Mesodermal cell (in vitro differentiated cells): ENCODE results near the gene ELOVL7.
"Not testable (repeated sequence)": the region's sequence is repeated elsewhere in the genome, so short reads cannot be mapped to it uniquely, and the experiment has no call there.

Source experiments
- H3K27ac ChIP-seq: 2 replicates; pipeline ENCODE4 v1.7.0; 2013; ENCODE audit warnings: mild to moderate bottlenecking, low read depth, low read length, moderate library complexity; ENCODE audit not compliant: severe bottlenecking
- H3K36me3 ChIP-seq: 2 replicates; pipeline ENCODE4 v1.7.1; 2013; ENCODE audit warnings: mild to moderate bottlenecking, low read length, moderate library complexity; ENCODE audit not compliant: control insufficient read depth, insufficient read depth
- H3K4me1 ChIP-seq: one replicate; pipeline ENCODE4 v1.7.1; 2013; ENCODE audit warnings: mild to moderate bottlenecking, low read length; ENCODE audit not compliant: insufficient read depth, control insufficient read depth, poor library complexity, severe bottlenecking
- H3K4me3 ChIP-seq: 2 replicates; pipeline ENCODE4 v1.7.0; 2013; ENCODE audit warnings: low read length, control low read depth, mild to moderate bottlenecking; ENCODE audit not compliant: insufficient read depth, poor library complexity, severe bottlenecking; ENCODE audit errors: extremely low read depth
- H3K9me3 ChIP-seq: 2 replicates; pipeline ENCODE4 v1.7.1; 2013; ENCODE audit warnings: mild to moderate bottlenecking, low read length, moderate library complexity; ENCODE audit not compliant: control insufficient read depth
- WGBS, 2 experiments: methylation state at CpG; one replicate each; pipeline ENCODE4 v1.1.5; 2013; ENCODE audit warnings: missing lambda C conversion rate in 2 of 2; ENCODE audit not compliant: insufficient coverage in 2 of 2; 5-methylcytosine and 5-hydroxymethylcytosine counted together

Gene ELOVL7

DNA sequence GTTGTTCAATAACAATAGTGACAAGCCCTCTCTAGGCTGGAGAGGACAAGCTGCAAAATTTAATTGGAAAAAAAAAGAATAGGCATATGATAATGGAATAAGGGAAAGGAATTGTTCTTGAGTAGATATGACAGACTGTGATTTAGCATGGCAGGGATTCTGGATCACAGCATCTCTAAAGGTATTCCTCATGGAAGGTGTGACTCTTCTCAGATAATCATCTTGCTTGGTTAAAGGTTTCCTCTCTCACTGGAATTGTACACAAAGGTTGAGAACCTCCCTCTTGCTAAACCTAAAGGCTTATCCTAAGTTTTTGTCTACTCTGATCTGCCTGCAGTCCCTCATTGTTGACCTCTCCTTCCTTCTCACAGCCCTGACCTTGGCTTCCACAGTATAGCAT is 31.6 kb downstream of the ELOVL7 start:
- H3K36me3 ChIP-seq, result no peaks in the 10 kb centered on the region
- H3K4me1 ChIP-seq, result peaks cover 6% of the 10 kb centered on the region
- H3K27ac ChIP-seq, result no peak overlapping the region
- no peak overlapping the region for H3K4me3 ChIP-seq
- H3K9me3 ChIP-seq, result no peaks in the 10 kb centered on the region

DNA sequence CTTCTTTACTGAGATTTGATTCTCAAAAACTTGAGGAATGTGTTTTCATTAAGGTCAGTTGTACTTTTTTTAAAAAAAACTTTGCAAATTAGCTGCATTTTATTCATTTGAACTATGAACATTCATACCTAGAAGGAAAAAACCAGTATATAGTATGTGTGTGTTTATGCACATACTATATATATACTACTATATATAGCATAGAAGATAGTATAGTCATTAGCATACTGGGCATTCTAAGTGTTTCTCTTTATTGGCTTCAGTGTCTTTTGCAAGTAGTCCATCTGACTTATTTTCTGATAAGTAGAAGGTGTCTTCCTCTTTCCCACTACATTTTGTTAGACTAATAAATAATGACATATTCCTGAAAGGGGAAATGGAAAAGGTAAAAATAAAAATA is 33.0 kb downstream of the ELOVL7 start:
- Histone ChIP-seq H3K36me3 (no peaks in the 10 kb centered on the region), H3K4me3 (no peak overlapping the region), H3K4me1 (peaks cover 6% of the 10 kb centered on the region), H3K27ac (no peak overlapping the region), H3K9me3 (no peaks in the 10 kb centered on the region)

DNA sequence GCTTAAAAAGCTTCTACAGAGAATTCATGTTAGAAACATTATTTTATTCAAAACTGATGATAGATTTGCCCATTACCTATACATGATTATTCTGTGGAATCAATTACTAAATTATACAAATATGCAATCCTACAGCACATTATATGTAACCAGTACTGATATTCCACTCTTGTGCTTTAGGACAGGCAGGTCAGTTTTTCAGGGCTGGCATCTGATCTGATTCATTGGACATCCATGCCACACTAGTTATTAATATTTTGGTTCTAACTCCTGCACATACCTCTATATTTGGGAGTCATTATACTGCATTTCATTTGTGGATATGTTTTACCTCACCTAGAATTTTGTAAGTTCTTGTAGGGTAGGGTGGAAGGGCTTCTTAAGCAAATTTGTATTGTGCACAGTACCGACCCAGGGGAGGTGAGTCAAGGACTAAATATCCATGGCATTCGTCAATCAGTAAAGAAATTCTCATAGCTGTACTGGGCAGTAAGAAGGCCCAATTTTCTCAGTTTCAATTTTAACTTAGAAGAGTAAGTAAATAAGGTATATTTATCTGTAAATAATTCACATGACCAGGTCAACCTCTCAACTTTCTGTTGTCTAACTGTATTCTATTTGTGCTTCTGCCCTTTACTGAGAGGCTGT is 33.5 kb downstream of the ELOVL7 start:
- peaks cover 6% of the 10 kb centered on the region for H3K4me1 ChIP-seq
- no peaks in the 10 kb centered on the region for H3K9me3 ChIP-seq
- 68% methylated on average over 2 of the region's 2 CpGs; no CpG with 5 or more reads in 1 of the 2 experiments for WGBS, 2 experiments
- H3K27ac ChIP-seq, result no peak overlapping the region
- no peak overlapping the region for H3K4me3 ChIP-seq
- no peaks in the 10 kb centered on the region for H3K36me3 ChIP-seq

DNA sequence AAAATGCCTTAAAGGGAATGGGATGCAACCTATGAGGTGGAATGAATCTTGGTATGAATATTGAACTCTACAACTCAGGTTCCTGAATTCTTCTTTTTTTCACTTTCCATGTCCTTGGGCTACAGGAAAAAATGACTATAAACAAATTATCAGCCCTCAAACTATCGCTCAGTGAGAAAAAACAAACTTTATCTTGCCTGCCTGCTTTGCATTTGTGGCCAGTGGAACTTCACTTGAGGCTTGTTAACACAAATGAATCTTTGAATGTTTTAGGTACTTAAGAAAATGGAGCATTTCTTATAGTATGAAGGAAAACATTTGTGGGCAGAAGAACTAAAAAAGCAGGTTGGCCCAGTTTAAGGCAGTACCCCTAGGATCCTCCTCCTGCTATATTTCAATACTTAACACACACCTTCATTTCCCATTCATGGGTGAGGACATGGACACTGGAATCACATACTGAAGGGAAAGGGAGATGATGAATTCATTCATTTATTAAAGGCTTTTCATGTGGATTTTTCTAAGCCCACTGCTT is 34.1 kb downstream of the ELOVL7 start:
- 60 to 100% methylated on average over 1 of the region's 1 CpG for WGBS, 2 experiments
- H3K9me3 ChIP-seq, result no peaks in the 10 kb centered on the region
- H3K4me3 ChIP-seq, result no peak overlapping the region
- H3K36me3 ChIP-seq, result no peaks in the 10 kb centered on the region
- H3K27ac ChIP-seq, result no peak overlapping the region
- peaks cover 6% of the 10 kb centered on the region for H3K4me1 ChIP-seq

DNA sequence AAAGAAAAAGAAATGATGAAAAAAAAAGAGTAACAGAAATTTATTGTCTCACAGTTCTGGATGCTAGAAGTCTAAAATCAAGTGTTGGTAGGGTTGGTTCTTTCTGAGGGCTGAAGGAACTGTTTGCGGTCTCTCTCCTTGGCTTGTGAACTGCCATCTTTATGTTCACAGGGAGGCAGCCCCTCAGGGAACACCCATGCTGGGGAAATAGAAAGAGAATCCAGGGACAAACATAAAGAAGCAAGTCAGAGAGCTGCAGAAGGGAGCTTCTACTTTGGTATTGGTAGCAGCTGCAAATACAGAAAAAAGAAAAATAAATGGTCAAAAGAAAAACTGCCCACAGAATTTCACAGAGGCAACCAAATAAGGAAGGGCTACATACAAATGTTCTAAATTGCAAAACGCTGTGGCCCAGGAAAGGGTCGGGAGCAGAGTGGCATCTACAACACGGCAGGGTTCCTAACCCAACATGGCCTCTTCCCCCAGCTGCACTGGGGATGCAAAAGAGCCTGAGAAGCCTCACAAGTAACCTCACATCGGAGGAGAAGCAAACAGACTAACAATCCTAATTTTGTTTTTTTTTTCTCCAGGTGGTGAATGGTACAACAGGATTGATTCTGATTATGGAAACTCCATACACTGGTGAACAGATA is 37.4 kb downstream of the ELOVL7 start:
- no peaks in the 10 kb centered on the region for H3K36me3 ChIP-seq
- no peaks in the 10 kb centered on the region for H3K9me3 ChIP-seq
- H3K4me3 ChIP-seq, result no peak overlapping the region
- H3K4me1 ChIP-seq, result peaks cover 6% of the 10 kb centered on the region
- WGBS, 2 experiments, result 43% methylated on average over 4 of the region's 5 CpGs; no CpG with 5 or more reads in 1 of the 2 experiments
- H3K27ac ChIP-seq, result no peak overlapping the region

DNA sequence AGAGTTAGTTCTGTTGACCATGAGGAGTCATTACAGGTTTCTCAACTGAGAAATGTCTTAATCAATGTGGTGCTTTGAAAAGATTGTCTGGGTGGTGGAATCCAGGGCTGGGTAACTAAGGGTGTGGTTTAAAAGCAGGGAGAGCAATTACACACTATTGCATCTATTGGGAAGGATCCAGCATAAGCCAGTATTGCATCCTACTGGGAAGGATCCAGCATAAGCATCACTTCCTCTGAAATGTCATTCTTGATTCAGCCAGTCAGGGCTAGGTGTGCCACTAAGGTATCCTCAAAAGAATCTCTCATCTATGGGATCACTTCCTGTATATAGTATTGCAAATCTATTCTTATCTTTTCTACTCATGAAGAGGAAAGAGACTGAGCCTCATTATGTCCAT is 38.6 kb downstream of the ELOVL7 start:
- Histone ChIP-seq H3K9me3 (no peaks in the 10 kb centered on the region), H3K4me1 (peaks cover 4% of the 10 kb centered on the region), H3K4me3 (no peak overlapping the region), H3K27ac (no peak overlapping the region), H3K36me3 (no peaks in the 10 kb centered on the region)

DNA sequence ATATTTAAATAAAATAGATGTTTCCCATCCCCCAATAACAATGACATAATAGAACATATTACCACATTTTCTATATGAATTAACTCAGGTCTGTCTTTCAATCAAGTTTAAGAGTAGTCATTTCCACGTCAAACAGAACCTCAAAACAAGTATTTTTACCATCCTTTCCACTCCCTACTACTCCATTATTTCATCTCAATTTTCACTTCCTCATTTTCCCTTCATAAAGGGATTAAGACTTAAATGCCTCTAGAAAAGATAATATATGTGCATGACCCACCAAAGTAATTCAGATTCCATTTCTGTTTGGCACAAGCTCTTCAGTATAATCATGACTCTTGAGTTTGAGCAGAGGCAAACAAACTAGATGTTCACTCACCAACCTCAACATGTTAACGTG is 40.4 kb downstream of the ELOVL7 start:
- H3K4me1 ChIP-seq, result no peaks in the 10 kb centered on the region
- H3K27ac ChIP-seq, result no peak overlapping the region
- no peaks in the 10 kb centered on the region for H3K9me3 ChIP-seq
- 78 to 88% methylated on average over 2 of the region's 2 CpGs for WGBS, 2 experiments
- H3K4me3 ChIP-seq, result no peak overlapping the region
- H3K36me3 ChIP-seq, result no peaks in the 10 kb centered on the region

DNA sequence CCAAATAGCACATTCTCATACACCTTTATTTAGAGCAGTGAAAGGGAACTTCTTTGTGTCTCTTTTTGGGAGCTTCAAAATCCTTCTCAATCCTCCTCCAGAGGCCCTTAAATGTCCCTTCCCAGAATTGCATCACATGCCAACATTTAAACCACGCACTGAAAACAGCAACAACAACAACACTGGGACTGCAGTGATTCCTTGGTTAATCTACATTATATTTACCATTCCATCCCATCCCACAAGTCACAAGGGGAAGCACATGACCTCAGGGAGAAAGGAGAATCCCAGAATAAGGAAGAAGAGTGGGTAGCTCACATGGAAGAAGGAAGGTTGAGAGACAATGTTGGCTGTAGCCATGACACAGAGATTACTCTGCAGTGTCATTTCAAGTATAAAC is 41.1 kb downstream of the ELOVL7 start:
- Histone ChIP-seq H3K9me3 (no peaks in the 10 kb centered on the region), H3K4me1 (no peaks in the 10 kb centered on the region), H3K36me3 (no peaks in the 10 kb centered on the region), H3K4me3 (no peak overlapping the region), H3K27ac (no peak overlapping the region)
- 86% methylated on average over 1 of the region's 1 CpG; no CpG with 5 or more reads in 1 of the 2 experiments for WGBS, 2 experiments

DNA sequence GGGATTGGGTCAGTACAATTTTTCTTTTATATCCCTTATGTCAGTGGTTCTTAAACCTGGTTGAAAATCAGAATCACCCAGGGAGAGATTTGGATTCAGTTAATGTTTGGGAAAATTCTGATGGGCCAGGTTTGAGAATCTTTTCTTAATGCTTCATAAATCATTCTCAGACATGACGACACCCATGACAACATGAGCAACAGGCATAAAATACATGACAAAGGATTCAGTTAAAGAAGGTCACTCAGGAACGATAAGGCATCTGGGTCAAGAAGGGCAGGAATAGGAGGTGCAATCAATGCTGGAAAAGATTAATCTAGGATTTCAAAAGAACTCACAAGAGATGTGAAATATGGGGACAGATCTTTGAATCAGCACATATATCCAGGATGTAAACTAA is 41.8 kb downstream of the ELOVL7 start:
- Histone ChIP-seq H3K36me3 (no peaks in the 10 kb centered on the region), H3K9me3 (no peaks in the 10 kb centered on the region), H3K27ac (no peak overlapping the region), H3K4me1 (no peaks in the 10 kb centered on the region), H3K4me3 (no peak overlapping the region)
- WGBS, 2 experiments, result 60 to 100% methylated on average over 1 of the region's 2 CpGs

DNA sequence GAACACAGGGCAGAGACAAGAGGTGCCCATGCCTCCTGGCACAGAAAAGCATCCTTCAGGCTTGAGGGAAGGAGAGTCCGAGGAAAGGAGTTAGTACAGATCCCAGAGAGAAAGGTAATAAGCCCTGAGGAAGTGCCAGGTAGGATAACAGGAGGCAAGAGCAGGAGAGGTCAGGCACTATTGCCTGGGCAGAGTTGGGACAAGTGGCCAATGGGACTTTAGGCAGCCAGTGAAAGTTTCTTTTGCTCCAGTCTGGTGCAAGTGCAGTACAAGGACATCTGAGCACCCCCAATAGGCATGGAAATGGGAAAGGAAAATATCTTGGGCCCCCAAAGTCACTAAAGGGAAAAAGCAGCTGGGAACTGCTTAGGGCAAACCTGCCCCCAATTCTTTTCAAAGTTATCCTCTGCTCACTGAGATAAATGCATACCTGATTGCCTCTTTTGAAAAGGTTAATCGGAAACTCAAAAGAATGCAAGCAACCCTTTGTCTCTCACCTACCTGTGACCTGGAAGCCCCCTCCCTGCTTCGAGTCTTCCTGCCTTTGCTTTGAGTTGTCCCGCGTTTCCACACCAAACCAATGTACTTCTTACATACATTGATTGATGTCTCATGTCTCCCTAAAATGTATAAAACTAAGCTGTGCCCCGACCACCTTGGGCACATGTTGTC is 46.5 kb downstream of the ELOVL7 start:
- H3K4me3 ChIP-seq, result no peak overlapping the region
- no peaks in the 10 kb centered on the region for H3K36me3 ChIP-seq
- no peak overlapping the region for H3K27ac ChIP-seq
- H3K4me1 ChIP-seq, result no peaks in the 10 kb centered on the region
- 30 to 36% methylated on average over 6 of the region's 6 CpGs for WGBS, 2 experiments
- H3K9me3 ChIP-seq, result no peaks in the 10 kb centered on the region

DNA sequence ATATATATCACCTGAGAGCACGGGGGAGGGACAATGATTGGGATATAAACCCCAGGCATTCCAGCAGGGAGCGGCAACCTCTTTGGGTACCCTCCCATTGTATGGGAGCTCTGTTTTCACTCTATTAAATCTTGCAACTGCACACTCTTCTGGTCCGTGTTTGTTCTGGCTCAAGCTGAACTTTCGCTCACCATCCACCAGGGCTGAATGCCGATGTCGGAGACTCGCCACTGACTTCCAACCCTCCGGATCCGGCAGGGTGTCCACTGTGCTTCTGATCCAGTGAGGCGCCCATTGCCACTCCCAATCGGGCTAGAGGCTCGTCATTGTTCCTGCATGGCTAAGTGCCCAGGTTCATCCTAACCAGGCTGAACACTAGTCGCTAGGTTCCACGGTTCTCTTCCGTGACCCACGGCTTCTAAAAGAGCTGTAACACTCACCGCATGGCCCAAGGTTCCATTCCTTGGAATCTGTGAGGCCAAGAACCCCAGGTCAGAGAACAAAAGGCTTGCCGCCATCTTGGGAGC is 48.6 kb downstream of the ELOVL7 start:
- H3K4me1 ChIP-seq, H3K27ac ChIP-seq, H3K4me3 ChIP-seq, H3K9me3 ChIP-seq, H3K36me3 ChIP-seq: not testable (repeated sequence)
- WGBS, 2 experiments, result 91 to 96% methylated on average over 16 to 17 of the region's 18 CpGs
